MCF 10A (cell line): ENCODE results near the gene GSC2. TPM values are rescaled to one million over a fixed set of nuclear protein-coding genes. Genes with fewer than 3 reads are reported as not detected.
A peak's percentile ranks its signal among the peaks of the same experiment; 100 is the strongest.

Experiments
- BruUV-seq: library from RNA; stranded (reverse); fragments of 400-500 nt; replicated peaks from 2 replicates; lab custom pipeline; 2021; lab: Mats Ljungman, UMichigan
- CTCF ChIA-PET: fragments of 300-600 bp; sonication (Branson Sonifier 250); formaldehyde crosslinking; extraction: SDS; loops from one replicate; lab custom pipeline; 2021; ENCODE audit warnings: antibody characterized with exemption, inconsistent platforms; lab: Yijun Ruan, JAX
- POLR2A ChIA-PET: fragments of 300-600, 350-650 bp; sonication (Branson Sonifier 250); formaldehyde crosslinking; extraction: SDS; loops from one replicate; lab custom pipeline; 2020; ENCODE audit warnings: antibody characterized with exemption, inconsistent platforms; lab: Yijun Ruan, JAX
- DNase-seq: peaks from one replicate; pipeline ENCODE4 v3.0.0-alpha.2; 2018; ENCODE audit not compliant: unreplicated experiment
- H3K27ac Mint-ChIP-seq: one replicate; pipeline ENCODE4 v1.8.0; 2022; ENCODE audit warnings: mild to moderate bottlenecking, low read depth, mixed read lengths; ENCODE audit not compliant: unreplicated experiment
- H3K27me3 Mint-ChIP-seq: one replicate; pipeline ENCODE4 v1.8.0; 2022; ENCODE audit warnings: mixed read lengths; ENCODE audit not compliant: insufficient read depth, unreplicated experiment
- H3K36me3 Mint-ChIP-seq: one replicate; pipeline ENCODE4 v1.8.0; 2022; ENCODE audit warnings: mild to moderate bottlenecking, moderate library complexity, mixed read lengths; ENCODE audit not compliant: insufficient read depth, unreplicated experiment
- H3K4me1 Mint-ChIP-seq: one replicate; pipeline ENCODE4 v1.8.0; 2022; ENCODE audit warnings: mixed read lengths; ENCODE audit not compliant: insufficient read depth, unreplicated experiment
- H3K4me3 Mint-ChIP-seq: one replicate; pipeline ENCODE4 v1.8.0; 2022; ENCODE audit warnings: mild to moderate bottlenecking, moderate library complexity, mixed read lengths; ENCODE audit not compliant: unreplicated experiment
- H3K9me3 Mint-ChIP-seq: one replicate; pipeline ENCODE4 v1.8.0; 2022; ENCODE audit warnings: mixed read lengths; ENCODE audit not compliant: unreplicated experiment
- CTCF ChIP-seq: fragments of 200-600 bp; IDR thresholded peaks from one replicate; pipeline ENCODE4 v1.8.0; 2022; ENCODE audit warnings: antibody characterized with exemption, mild to moderate bottlenecking; ENCODE audit not compliant: unreplicated experiment
- intact Hi-C: fragments of 100-400 bp; cut with micrococcal nuclease; formaldehyde crosslinking; loops from 2 replicates; pipeline ENCODE4 v1.14.1; 2022
- total RNA-seq: library from RNA; stranded (reverse); gene quantifications from 2 replicates; pipeline ENCODE4 v1.2.3, GENCODE V29; 2022

GSC2 gene
- total RNA-seq, 1 experiment from 2014 or later: not detected

- H3K9me3 Mint-ChIP-seq: no peaks in the 10 kb centered on the region
- DNase-seq: peak; percentile 80
- peaks cover 22% of the 10 kb centered on the region for H3K36me3 Mint-ChIP-seq
- POLR2A ChIA-PET: interaction anchor here (0.6 to 1.6 kb wide), 8 partner anchors 10 to 220 kb away, joined by 3 to 12 read pairs (median 4); partner anchors contain the start of gene CLTCL1
- peak overlapping the region; percentile 57 for H3K27ac Mint-ChIP-seq
- H3K4me1 Mint-ChIP-seq: peaks cover 45% of the 10 kb centered on the region
- BruUV-seq: no TSS peak
- TF ChIP-seq CTCF: no peak
- CTCF ChIA-PET: interaction anchor here (0.5 to 0.7 kb wide), 2 partner anchors 63 to 90 kb away, joined by 5 to 7 read pairs; no protein-coding TSS in a partner anchor
- peaks cover 2% of the 10 kb centered on the region for H3K27me3 Mint-ChIP-seq
- intact Hi-C loops: loop anchor here (5.0 kb wide), 1 partner anchor 273 kb away; the partner anchor contains the start of gene C22orf39
- peak overlapping the region; percentile 44 for H3K4me3 Mint-ChIP-seq
Observed at GRCh38 chr22:19174106-19175025, 24.3 kb upstream of the GSC2 start.

GRCh38 chr22:19173047-19174035, 23.2 kb upstream of the GSC2 start:
- H3K4me1 Mint-ChIP-seq: peaks cover 45% of the 10 kb centered on the region
- BruUV-seq: no TSS peak
- peak; percentile 56 for DNase-seq
- peaks cover 17% of the 10 kb centered on the region for H3K36me3 Mint-ChIP-seq
- peaks cover 12% of the 10 kb centered on the region for H3K27me3 Mint-ChIP-seq
- no peaks in the 10 kb centered on the region for H3K9me3 Mint-ChIP-seq
- POLR2A ChIA-PET: interaction anchor here (0.6 to 1.4 kb wide), 6 partner anchors 11 to 254 kb away, joined by 3 to 12 read pairs (median 3); partner anchors contain the start of gene CLTCL1
- peak overlapping the region; percentile 97 for H3K27ac Mint-ChIP-seq
- intact Hi-C loops: no loop called here
- peak overlapping the region; percentile 98 for H3K4me3 Mint-ChIP-seq
- no peak for TF ChIP-seq CTCF
- CTCF ChIA-PET: interaction anchor here (0.6 to 1.4 kb wide), 3 partner anchors 28 to 65 kb away, joined by 3 to 5 read pairs (median 3); partner anchors contain the start of gene ESS2

- ChIA-PET POLR2A (interaction anchor here (1.1 to 1.3 kb wide), 3 partner anchors 115 to 255 kb away, joined by 3 to 8 read pairs (median 3); no protein-coding TSS in a partner anchor), CTCF (interaction anchor here (0.5 to 1.4 kb wide), 4 partner anchors 10 to 64 kb away, joined by 3 to 5 read pairs (median 3); partner anchors contain the start of gene ESS2)
- H3K4me1 Mint-ChIP-seq: peaks cover 45% of the 10 kb centered on the region
- H3K36me3 Mint-ChIP-seq: peaks cover 17% of the 10 kb centered on the region
- no peaks in the 10 kb centered on the region for H3K9me3 Mint-ChIP-seq
- H3K27me3 Mint-ChIP-seq: peaks cover 21% of the 10 kb centered on the region
- H3K4me3 Mint-ChIP-seq: peak overlapping the region; percentile 98
- BruUV-seq: no TSS peak
- DNase-seq: peak; percentile 5
- peak overlapping the region; percentile 97 for H3K27ac Mint-ChIP-seq
- TF ChIP-seq CTCF: no peak
- intact Hi-C loops: no loop called here
Observed at GRCh38 chr22:19172213-19173046, 22.3 kb upstream of the GSC2 start.
